HG03159 (cell line): Measurements from ENCODE around the gene TSKS.

Experiments
- ATAC-seq: cut with Tn5 transposase; IDR thresholded peaks from one replicate; pipeline ENCODE4 v1.9.1; 2021; ENCODE audit warnings: mild to moderate bottlenecking, moderate library complexity; ENCODE audit not compliant: unreplicated experiment

The TSKS gene, protein sequence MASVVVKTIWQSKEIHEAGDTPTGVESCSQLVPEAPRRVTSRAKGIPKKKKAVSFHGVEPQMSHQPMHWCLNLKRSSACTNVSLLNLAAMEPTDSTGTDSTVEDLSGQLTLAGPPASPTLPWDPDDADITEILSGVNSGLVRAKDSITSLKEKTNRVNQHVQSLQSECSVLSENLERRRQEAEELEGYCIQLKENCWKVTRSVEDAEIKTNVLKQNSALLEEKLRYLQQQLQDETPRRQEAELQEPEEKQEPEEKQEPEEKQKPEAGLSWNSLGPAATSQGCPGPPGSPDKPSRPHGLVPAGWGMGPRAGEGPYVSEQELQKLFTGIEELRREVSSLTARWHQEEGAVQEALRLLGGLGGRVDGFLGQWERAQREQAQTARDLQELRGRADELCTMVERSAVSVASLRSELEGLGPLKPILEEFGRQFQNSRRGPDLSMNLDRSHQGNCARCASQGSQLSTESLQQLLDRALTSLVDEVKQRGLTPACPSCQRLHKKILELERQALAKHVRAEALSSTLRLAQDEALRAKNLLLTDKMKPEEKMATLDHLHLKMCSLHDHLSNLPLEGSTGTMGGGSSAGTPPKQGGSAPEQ

DNA sequence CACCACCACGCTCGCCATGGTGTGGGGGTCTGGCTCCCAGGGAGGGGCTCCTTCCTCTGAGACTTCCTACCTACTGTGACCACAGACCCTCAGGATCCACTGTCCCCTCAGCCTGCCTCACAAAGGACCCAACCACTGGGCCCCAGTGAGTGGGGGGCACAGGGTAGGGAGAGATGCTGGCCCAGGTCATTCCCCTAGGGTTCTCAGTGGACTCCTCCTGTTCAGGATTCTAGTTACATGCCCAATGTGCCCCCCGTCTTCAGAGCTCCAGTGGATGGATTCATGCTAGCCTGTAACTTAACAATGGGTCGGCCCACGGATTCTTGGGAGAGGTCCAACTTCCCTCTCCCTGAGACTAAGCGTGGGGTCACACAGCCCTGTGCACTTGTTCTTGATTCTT lies at the start of gene TSKS:
TSS of gene TSKS (minus strand) at position 77 of the 400 bp plus-strand sequence. CDS start at position 18, 59 bp downstream.
- no peak for ATAC-seq

DNA sequence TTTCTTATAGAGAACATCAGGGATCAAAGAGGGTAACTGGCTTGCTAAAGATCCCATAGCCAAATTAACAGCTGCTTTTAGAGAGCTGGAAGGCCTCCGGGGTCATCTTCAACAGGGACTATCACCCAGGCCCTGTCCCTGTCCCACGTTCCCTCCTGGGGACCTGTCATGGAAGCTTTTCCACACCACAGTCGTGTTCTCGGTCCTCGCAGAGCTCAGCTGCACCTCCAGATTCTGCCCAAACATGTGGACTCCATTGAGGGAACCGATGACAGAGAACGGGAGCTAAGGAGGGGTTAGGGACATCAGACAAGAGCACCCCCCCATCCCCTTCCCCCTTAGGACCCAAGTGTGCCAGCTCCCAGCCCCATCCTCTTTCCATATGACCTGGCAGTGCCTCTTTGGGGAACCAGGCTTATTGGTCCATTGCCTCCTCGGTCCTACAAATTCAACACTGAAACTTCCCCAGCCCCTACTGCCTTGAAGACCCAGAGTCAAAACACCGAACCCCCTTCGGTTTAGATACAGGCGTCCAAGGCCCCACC lies 49.4 kb upstream of the TSKS start:
- ATAC-seq: no peak

DNA sequence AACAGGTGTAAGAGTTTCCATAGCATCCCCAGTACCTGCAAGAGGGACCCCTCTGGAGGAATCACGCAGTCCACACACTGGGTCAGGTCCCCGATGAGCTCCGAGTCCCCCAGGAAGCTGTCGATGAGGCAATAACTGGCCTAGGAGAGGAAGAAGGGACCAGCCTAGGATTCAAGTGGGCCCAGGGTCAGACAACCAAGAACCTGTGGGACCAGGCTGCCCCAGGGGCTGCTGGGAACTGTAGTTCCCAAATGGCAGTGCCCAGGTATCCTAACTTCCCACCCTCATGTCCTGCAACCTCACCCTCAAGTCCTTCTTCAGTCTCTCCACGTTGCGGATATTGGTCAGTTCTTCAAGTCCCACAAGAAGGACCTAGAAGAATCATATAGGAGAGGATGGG lies 48.2 kb upstream of the TSKS start:
- no peak for ATAC-seq

DNA sequence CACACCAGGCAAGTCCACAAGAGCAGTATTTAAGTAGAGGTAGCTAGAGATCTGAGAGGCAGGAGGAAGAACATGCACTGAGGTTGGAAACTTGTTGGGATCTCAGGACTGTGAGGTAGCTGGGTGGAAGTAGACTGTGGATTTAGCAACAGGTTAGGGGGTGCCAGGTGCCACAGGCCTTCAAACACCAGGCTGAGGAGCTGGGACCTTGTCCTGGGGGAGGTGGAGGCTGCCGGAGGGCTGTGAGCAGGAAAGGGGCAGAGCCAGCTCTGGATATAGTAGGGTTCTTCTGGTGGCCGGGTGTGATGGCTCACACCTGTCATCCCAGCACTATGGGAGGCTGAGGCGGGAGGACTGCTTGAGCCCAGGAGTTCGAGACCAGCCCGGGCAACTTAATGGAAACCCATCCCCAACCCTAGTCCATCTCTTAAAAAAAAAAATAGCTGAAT lies 46.9 kb upstream of the TSKS start:
- ATAC-seq: no peak

DNA sequence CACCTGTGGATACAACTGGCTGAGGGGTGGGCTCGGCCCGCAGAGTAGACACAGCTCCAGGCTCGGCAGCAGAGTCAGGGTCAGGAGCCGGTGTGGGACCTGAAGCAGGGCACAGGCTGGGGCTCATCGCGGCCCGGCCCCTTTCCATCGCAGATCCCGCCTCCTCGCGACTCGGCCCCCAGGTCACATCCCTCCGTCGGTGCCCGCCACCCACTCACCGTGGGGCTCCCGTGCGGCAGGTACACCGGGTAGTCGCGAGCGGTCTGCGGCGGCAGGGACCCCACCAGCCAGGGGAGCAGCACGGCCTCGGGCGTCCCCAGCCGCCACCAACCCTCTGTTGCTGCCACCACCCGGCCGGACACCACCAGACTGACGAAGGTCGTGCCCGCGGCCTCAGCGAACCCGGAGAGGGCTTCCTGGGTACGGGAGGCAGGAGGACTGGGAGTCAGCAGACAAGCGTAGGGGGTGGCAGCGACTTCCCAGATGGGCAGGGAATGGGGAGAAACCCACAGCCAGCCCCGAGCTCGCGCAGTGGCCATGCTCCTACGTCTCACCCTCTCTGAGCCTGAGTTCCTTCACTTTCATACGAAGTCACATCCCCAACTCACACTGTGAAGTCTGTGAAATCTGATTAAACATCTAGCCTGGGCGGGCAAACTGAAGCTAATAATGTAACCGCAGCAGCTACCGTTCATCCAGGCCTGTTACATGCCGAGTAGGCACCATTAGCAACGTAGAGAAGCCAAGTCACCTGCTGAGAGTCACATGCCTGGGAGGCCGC lies 46.2 kb upstream of the TSKS start:
- no peak for ATAC-seq

DNA sequence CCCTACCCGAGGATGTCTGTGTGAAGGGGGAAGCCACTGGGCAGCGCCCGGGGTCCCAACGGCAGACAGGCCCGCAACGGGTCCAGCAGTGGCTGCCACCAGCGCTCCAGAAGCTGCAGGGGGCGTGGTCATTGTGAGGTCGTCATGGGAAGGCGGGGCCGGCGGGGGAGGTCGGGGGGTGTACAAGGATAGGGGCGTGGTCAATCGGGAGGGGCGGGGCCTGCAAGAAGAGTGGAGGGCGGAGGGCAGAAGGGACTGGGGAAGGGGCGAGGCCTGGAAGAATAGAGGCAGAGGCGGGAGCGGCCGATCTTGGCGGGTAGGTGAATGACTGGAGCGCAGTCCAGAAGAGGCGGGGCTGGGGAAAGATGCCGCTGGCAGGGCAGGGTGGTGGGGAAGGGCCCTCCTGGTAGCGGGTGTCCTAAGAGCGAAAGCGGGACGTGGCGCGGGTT lies 45.6 kb upstream of the TSKS start:
- no peak for ATAC-seq

DNA sequence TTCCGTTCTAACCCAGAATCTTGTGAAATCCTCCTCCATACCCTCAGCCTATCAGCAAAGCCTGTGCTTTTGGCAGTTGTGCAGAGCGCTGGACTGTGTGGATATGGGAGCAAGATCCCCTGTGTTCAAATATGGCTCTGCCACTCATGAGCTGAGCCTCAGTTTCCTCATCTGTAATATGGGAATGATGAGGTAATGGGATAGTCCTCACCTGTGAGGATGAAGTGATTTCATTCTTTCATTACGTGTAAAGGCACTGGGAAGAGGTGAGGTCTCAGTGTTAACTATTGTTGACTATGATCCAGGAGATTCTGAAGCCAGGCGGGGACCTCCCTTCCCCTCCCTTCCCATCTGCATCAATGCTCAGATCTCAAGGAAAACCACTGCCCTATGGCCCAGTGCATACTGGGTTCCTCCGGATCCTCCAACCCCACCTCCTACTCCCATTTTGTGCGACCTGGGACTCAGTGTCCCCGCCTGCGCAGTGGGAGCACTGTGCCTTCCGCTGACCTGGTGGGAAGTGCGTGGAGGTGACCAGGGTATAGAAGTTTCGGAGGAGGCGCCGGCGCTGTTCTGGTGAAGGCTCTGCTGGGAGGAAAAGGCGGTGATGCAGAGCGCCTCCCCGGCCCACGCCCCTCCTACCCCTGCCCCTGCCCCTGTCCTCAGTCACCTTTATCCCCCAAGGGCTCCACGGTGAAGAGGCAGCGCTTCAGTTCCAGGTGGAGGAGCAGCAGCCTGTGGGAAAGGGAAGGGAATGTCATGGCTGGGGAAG lies 45.0 kb upstream of the TSKS start:
- no peak for ATAC-seq

DNA sequence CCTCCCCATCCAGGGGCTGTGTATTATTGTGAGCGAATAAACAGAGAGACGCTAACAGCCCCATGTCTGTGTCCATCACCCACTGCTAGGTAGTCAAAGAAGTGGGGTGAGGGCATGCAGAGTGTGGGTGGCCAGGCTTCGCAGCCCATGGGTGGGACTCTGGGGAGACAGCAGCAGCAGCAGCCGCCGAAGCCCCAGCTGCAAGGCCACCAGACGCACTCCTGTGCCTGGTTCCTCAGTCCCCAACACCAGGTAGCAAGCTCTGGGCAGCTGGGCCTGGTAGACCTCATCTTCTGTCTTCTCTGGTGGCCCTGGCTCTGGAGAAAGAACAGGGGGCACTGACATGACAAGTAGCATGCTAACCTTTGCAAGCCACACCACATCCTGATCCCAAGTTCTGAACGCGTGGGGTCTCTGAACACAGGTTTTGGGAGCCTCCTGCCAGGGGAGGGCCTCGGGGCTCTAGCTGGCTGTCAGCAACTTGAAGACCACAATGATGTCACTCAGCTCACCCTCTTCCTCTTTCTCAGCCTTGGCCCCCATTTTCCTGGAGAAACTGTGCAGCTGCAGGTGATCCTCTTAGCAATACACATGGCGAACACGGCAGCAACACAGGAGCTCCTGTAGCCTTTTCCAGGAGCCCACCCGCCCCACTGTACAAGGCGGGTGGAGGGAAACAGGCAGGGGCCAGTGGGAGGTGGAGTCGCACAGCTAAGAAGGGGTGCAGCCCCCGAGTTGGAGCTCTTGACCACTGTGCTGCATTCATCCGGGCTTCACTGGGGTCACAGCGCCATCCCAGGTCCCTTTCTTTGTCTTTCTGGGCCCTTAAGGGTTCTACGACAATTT lies 44.2 kb upstream of the TSKS start:
- ATAC-seq: no peak

DNA sequence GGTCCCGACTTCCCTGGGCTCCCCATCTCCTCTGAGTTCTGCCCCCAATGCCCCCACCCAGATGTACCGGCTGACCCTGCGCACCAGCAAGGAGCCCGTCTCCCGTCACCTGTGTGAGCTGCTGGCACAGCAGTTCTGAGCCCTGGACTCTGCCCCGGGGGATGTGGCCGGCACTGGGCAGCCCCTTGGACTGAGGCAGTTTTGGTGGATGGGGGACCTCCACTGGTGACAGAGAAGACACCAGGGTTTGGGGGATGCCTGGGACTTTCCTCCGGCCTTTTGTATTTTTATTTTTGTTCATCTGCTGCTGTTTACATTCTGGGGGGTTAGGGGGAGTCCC lies 43.5 kb upstream of the TSKS start:
- ATAC-seq: no peak

DNA sequence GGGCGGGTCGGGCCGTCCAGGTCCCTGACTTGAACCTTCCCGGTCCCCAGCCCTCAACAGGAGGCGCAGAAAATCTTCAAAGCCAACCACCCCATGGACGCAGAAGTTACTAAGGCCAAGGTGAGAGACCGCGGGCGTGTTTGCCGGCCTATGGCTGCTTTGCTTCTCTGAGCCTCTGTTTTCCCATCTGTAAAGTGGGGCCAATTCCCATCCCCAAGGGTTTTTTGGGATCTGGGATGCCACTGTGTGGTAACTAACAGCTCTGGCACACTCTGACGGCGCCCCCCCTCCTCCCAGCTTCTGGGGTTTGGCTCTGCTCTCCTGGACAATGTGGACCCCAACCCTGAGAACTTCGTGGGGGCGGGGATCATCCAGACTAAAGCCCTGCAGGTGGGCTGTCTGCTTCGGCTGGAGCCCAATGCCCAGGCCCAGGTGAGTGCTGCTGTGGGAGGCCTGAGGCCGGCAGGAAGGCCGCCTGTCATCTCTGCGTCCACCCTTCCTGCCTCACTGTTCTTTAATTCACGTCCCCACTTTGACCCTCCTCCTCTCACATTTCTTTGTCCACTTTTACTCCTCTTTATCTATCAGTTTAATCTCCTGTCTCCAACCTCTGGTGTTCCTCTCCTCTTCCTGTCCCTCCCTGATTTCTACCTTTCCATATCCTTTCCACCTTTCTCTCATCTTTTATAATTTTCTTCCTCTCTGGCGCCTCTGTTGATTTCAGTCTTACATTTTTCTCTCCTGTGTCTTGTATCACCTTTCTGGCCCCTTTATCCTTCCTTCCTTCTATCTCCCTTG lies 42.9 kb upstream of the TSKS start:
- ATAC-seq: no peak

DNA sequence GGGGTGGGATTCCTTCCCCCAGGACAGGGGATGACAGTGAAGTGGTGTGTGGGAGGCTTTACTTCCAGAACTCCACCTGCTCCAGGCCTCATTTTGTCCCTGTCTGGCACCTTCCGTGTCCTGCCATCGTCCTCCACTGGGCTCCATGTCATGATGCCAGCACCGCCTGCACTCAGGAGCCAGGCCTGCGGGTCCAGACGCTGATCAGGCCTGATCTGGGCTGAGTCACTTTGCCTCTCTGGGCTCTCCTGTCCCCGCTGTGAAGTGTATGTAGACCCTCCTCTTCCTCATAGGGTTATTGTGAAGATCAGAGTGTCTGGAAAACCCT lies 40.4 kb upstream of the TSKS start:
- ATAC-seq: no peak

DNA sequence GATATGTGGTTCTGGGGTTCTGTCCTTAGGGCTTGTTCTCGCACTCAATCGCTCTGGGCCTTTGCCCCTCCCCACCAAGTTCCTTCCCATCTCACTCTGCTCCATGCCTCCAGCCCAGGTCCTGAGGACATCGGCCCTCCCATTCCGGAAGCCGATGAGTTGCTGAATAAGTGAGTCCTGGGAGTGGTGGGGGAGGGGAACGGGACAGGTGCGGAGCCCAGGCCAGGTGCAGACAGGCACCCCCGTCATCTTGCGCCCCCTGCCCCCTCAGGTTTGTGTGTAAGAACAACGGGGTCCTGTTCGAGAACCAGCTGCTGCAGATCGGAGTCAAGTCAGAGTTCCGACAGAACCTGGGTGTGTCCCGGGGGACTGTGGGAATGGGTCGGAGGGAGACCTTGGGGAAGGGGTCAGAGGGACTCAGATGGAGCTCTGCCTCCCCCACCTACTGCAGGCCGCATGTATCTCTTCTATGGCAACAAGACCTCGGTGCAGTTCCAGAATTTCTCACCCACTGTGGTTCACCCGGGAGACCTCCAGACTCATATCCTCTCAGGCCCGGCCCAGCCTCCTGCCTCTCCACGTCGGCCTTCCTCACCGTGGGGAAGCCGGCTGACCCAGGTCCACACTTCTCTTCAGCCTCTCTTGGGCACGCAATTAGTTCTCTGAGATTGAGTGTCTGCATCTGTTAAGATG lies 39.9 kb upstream of the TSKS start:
- ATAC-seq: no peak

DNA sequence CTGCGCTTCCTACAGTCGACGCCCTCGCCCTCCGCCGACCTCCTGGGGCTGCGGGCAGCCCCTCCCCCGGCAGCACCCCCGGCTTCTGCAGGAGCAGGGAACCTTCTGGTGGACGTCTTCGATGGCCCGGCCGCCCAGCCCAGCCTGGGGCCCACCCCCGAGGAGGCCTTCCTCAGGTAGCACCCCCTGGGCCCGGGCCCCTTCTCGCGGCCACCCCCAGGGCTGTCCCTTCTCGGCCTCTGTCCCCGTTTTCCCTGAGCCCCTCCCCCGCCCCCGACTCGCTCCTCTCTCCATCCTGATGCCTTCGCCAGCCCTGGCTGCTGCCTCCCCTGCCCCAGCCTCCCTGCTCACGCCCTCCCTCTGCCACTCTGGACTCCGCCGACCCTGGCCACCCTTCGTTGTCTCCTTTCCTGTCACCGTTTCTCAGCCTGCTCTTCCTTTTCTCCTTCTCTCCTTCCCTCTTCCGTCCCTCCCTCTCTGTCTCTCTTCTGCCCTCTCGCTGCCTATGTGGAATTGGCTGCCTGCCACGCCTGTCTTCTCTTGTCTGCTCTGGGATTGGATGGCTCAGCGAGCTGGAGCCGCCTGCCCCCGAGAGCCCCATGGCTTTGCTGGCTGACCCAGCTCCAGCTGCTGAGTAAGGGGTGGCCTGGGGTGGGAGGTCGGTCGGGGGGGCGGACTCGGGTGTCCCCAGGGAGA lies 39.0 kb upstream of the TSKS start:
- ATAC-seq: no peak

DNA sequence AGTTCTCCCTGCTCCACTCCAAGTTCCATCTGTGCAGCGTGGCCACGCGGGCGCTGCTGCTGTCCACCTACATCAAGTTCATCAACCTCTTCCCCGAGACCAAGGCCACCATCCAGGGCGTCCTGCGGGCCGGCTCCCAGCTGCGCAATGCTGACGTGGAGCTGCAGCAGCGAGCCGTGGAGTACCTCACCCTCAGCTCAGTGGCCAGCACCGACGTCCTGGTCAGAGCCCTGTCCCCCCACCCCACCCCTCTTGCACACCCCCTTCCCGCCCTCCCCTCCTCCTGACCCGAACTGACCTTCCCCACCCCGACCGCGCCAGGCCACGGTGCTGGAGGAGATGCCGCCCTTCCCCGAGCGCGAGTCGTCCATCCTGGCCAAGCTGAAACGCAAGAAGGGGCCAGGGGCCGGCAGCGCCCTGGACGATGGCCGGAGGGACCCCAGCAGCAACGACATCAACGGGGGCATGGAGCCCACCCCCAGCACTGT lies 38.3 kb upstream of the TSKS start:
- no peak for ATAC-seq

DNA sequence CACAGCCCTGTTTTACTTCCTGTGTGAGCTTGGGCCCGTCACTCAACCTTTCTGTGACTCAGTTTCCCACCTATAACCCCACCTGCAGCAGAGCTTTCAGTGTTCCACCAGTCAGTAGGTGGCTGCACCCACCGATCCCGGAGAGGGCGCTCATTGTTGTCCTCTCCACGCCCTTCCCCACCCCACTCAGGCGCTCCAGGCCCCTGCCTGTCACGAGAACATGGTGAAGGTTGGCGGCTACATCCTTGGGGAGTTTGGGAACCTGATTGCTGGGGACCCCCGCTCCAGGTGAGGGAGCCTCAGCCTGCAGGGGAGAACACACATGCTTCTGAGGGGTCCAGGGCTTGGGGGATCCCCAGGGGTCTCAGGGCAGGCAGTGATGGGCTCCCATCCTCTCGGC lies 37.7 kb upstream of the TSKS start:
- ATAC-seq: no peak

DNA sequence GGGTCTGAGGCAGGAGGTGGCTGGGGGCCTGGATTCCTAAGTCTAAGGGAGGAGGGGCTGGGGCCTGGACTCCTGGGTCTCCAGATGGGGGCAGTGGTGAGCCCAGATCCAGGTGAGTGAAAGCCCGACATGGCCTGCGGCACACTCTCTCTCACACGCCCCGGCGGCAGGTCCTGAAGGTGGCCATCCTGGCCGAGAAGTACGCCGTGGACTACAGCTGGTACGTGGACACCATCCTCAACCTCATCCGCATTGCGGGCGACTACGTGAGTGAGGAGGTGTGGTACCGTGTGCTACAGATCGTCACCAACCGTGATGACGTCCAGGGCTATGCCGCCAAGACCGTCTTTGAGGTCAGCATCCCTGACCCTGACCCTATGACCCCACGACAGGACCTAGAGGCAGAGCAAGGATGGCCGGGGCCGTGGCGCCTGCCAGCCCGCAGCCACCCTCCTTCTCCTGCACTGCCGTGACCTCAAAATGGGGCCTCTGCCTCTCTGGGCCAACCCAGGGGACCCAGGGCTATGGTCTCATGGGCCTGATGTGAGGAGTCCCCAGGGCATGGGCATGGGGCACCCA lies 36.8 kb upstream of the TSKS start:
- ATAC-seq: no peak

DNA sequence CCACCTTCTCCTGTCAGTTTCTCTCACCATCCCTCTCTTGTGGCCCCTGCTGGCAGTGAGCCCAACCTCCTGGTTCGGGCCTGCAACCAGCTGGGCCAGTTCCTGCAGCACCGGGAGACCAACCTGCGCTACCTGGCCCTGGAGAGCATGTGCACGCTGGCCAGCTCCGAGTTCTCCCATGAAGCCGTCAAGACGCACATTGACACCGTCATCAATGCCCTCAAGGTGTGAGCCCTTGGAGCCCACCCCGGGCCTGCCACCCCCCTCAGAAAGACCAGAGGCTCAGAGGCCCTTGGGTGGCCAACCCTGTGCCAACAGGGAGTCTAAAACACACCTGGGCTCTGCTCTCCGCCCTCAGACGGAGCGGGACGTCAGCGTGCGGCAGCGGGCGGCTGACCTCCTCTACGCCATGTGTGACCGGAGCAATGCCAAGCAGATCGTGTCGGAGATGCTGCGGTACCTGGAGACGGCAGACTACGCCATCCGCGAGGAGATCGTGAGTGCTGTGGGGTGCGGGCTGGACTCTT lies 36.2 kb upstream of the TSKS start:
- no peak for ATAC-seq
